BE2C (cell line): ENCODE measurements around the gene CIDEC. TPM values are rescaled to one million over a fixed set of nuclear protein-coding genes. Genes with fewer than 3 reads are reported as not detected.

ENCODE experiments used
- DNase-seq: peaks from one replicate; pipeline ENCODE4 v3.0.0-alpha.2; 2020
- H3K27me3 ChIP-seq: fragments of 250-450 bp; sonication (Bioruptor Pico); 2 replicates; pipeline ENCODE4 v1.5.1; 2020; ENCODE audit warnings: mild to moderate bottlenecking
- H3K36me3 ChIP-seq: fragments of 250-450 bp; sonication (Bioruptor Pico); 2 replicates; pipeline ENCODE4 v1.5.1; 2020; ENCODE audit warnings: mild to moderate bottlenecking
- H3K4me1 ChIP-seq: fragments of 250-450 bp; sonication (Bioruptor Pico); 2 replicates; pipeline ENCODE4 v1.5.1; 2020
- H3K4me3 ChIP-seq: 2 replicates; pipeline ENCODE4 v1.5.1; 2011; ENCODE audit warnings: low read depth, low read length
- H3K9me3 ChIP-seq: fragments of 250-450 bp; sonication (Bioruptor Pico); 2 replicates; pipeline ENCODE4 v1.5.1; 2020
- polyA plus RNA-seq: library from polyadenylated mRNA; unstranded; fragments of >200 nt; gene quantifications from one replicate; pipeline ENCODE4 v1.2.1, GENCODE V29; 2012; ENCODE audit warnings: low read depth, missing spikeins; ENCODE audit not compliant: insufficient read length, insufficient read depth
- TF ChIP-seq, protein P1 (sequence below): IDR thresholded peaks from 2 replicates; pipeline ENCODE4 v1.5.1; 2012; ENCODE audit warnings: mild to moderate bottlenecking, low read depth, low read length

CIDEC gene, protein sequence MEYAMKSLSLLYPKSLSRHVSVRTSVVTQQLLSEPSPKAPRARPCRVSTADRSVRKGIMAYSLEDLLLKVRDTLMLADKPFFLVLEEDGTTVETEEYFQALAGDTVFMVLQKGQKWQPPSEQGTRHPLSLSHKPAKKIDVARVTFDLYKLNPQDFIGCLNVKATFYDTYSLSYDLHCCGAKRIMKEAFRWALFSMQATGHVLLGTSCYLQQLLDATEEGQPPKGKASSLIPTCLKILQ
- polyA plus RNA-seq, result not detected

DNA sequence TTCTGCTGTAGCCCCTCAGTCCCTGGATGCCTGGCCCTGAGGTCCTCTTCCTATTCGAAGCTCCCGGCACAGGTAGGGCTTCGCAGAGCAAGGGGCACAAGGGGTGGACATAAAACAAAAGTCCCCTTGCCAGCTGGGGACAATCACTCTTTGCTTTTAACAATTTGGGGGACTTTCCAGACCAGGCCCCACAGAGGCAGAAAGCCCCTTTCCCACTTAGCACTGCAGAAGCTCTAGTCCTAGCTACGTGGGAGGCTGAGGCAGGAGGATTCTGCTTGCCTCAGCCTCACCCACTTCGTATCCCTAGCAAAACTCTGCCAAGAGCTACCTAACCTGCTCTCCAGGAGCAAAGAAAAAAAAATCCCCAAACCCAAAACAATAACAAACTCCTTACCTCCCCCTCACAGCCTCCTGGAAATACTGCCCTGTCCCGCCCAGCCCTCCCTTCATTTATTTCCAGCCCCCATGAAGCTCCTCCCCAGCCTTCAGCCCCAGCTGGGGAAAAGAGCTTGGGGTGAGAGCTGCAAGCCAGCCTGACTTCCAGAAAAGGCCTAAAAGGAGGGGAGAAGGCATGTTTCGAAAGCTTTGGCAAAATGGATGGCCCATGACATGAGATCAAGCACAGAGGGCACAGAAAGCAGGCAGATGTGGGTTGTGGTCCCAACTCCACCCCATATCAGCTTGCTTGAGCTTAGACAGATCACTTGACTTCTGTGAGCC lies at the start of gene CIDEC:
Gene CIDEC, minus strand, starts transcription at position 424 of the 720 bp plus-strand sequence. CDS start 1,767 bp downstream, outside the sequence.
- Histone ChIP-seq H3K27me3 (no peaks in the 10 kb centered on the region), H3K4me3 (no peak within 1 kb of the TSS), H3K4me1 (no peaks in the 10 kb centered on the region), H3K9me3 (no peaks in the 10 kb centered on the region), H3K36me3 (no peaks in the 10 kb centered on the region)
- TF ChIP-seq, protein P1, sequence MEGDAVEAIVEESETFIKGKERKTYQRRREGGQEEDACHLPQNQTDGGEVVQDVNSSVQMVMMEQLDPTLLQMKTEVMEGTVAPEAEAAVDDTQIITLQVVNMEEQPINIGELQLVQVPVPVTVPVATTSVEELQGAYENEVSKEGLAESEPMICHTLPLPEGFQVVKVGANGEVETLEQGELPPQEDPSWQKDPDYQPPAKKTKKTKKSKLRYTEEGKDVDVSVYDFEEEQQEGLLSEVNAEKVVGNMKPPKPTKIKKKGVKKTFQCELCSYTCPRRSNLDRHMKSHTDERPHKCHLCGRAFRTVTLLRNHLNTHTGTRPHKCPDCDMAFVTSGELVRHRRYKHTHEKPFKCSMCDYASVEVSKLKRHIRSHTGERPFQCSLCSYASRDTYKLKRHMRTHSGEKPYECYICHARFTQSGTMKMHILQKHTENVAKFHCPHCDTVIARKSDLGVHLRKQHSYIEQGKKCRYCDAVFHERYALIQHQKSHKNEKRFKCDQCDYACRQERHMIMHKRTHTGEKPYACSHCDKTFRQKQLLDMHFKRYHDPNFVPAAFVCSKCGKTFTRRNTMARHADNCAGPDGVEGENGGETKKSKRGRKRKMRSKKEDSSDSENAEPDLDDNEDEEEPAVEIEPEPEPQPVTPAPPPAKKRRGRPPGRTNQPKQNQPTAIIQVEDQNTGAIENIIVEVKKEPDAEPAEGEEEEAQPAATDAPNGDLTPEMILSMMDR, result no peak
- no peak for DNase-seq

- Histone ChIP-seq H3K27me3 (no peaks in the 10 kb centered on the region), H3K36me3 (no peaks in the 10 kb centered on the region), H3K4me1 (no peaks in the 10 kb centered on the region; the same call in 1 of the 2 replicates), H3K9me3 (no peaks in the 10 kb centered on the region), H3K4me3 (no peak overlapping the region)
- no peak for DNase-seq
- TF ChIP-seq, protein P1, result no peak
Observed at GRCh38 chr3:9928158-9928557, 48.1 kb upstream of the CIDEC start.

- no peaks in the 10 kb centered on the region for H3K36me3 ChIP-seq
- H3K4me3 ChIP-seq, result no peak overlapping the region
- TF ChIP-seq, protein P1, result no peak
- DNase-seq, result no peak
- no peaks in the 10 kb centered on the region for H3K9me3 ChIP-seq
- peaks cover 5% of the 10 kb centered on the region; the same call in 1 of the 2 replicates for H3K4me1 ChIP-seq
- H3K27me3 ChIP-seq, result no peaks in the 10 kb centered on the region
Observed at GRCh38 chr3:9918261-9919038, 38.4 kb upstream of the CIDEC start.

GRCh38 chr3:9917820-9918219 lies 37.8 kb upstream of the CIDEC start:
- Histone ChIP-seq H3K27me3 (no peaks in the 10 kb centered on the region), H3K4me1 (peaks cover 5% of the 10 kb centered on the region; the same call in 1 of the 2 replicates), H3K4me3 (no peak overlapping the region), H3K36me3 (no peaks in the 10 kb centered on the region), H3K9me3 (no peaks in the 10 kb centered on the region)
- no peak for DNase-seq
- TF ChIP-seq, protein P1, result no peak

GRCh38 chr3:9916734-9917680 lies 37.0 kb upstream of the CIDEC start, which contains the start of gene IL17RC:
TSS of gene IL17RC (plus strand) at chr3:9917098. CDS start at chr3:9917316, 218 bp downstream.
- TF ChIP-seq, protein P1, result no peak
- H3K4me3 ChIP-seq, result peak within 1 kb of the TSS; percentile 55
- peaks cover 5% of the 10 kb centered on the region; the same call in 1 of the 2 replicates for H3K4me1 ChIP-seq
- H3K9me3 ChIP-seq, result no peaks in the 10 kb centered on the region
- no peaks in the 10 kb centered on the region for H3K36me3 ChIP-seq
- no peaks in the 10 kb centered on the region for H3K27me3 ChIP-seq
- DNase-seq, result peak; percentile 64
